HG02943 (cell line): ENCODE data around the gene TRAPPC8.
"Not testable (repeated sequence)": the region's sequence is repeated elsewhere in the genome, so short reads cannot be mapped to it uniquely, and the experiment has no call there.

Experiments used
- ATAC-seq: cut with Tn5 transposase; IDR thresholded peaks from one replicate; pipeline ENCODE4 v1.9.1; 2021; ENCODE audit warnings: mild to moderate bottlenecking, low read depth, moderate library complexity; ENCODE audit not compliant: unreplicated experiment

The TRAPPC8 gene

DNA sequence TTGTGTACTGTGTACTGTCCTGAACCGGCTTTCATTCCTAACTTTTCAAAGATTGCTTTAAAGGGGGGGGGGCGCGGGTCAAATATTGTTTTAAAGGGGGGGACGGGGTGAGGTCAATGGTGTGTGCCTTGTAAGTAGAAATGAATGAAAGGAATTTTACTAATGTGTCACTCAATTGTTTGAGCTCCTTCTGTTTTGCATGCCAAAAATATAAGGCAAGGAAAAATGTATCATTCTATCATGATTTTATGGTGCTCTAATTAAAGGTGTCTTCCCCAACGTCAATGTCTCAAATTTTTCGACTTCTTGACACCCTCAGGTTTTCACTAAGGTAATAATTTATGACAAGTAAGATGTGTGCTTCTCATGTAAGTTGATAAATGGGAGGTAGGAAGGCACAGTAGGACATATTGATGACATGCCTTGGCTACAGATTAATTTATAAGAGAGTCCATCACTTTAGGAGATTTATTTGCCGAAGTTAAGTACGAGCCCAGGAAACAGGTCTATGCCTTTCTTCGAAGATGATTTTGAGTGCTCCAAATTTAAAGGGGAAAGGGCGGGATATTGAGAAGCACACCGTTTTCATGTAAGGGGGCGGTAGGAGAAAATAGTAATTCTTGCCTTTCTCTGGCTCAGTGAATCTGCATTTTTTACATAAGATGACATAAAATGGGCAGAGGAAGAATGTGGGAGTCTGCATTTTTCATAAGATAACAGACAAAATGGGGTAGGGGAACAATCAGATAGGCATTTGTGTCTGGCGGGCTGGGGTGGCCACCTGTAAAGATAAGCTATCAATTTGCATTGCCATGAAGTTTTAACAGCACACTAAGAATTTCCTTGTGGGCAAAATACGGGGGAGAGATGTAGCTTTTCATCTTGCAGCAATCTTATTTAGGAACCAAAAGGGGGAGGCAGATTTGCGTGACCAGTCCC is 1.2 kb upstream of the TRAPPC8 start:
- ATAC-seq: no peak

DNA sequence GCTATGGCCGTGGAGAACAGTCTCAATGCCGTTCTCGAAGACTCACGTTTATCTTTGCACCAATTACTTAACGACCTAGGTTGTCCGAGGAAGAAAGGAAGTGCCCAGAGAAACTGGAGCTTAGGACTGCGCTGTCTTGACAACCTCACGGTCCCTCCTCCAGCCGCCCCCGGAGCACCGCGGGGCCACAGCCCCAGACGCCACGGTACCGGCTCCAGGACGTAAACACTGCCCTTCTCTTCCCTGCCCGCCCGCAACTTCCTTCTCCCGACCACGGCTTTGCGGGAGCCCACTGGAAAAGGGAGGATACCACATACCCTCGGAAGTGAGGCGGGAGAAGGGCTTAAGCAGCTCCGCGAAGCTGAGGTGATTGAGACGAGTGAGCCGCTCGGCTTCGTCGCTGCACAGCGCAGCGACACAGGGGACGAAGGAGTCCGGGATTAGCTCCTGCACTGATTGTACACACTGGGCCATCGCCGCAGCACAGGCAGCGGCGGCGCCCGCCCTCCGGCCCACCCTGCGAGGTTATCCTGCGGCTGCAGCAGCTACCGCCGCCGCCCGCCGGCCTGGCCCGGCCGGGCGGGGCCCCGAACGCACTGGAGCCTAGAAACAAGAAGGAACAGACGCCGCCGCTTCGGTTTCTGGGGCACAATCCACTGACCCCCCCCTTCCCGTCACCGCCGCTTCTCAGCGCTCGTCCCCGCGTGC is 483 bp downstream of the TRAPPC8 start:
- peak; percentile 36 for ATAC-seq

DNA sequence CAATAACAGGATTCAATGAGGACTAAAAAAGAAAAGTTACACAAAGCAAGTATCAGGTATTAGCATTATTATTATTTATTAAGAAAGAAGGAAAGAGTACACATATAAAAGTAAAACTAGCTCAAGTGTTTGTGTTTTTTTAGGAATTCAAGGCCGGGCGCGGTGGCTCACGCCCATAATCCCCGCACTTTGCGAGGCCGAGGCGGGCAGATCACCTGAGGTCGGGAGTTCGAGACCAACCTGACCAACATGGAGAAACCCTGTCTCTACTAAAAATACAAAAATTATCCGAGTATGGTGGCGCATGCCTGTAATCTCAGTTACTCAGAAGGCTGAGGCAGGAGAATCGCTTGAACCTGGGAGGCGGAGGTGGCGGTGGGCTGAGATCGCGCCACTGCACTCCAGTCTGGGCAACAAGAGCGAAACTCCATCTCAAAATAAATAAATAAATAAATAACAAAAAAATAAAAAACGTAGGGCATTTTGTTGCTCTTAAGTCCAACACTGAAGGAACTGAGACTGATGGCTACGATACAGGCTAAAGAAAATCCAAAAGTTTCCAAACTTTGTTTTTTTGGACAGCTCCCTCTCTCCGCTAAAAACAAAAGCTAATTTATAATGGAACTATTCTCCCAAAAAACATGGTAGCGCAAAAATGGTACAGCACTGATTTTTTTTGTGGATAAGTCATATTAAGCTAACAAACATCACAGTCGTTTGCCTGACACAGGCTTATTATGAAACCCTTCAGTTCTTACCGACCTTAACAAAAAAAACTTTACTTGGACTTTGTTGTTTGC is 1.7 kb downstream of the TRAPPC8 start:
- ATAC-seq: no peak

DNA sequence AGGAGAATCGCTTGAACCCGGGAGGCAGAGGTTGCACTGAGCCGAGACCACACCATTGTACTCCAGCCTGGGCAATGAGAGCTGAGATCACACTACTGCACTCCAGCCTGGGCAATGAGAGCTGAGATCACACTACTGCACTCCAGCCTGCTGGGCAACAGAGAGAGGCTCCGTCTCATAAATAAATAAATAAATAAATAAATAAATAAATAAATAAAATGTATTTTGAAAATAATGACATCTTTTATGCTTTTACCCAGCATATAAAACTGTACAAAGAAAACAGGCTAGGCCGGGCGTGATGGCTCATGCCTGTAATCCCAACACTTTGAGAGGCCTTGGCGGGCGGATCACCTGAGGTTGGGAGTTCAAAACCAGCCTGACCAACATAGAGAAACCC is 8.2 kb downstream of the TRAPPC8 start:
- ATAC-seq: not testable (repeated sequence)

DNA sequence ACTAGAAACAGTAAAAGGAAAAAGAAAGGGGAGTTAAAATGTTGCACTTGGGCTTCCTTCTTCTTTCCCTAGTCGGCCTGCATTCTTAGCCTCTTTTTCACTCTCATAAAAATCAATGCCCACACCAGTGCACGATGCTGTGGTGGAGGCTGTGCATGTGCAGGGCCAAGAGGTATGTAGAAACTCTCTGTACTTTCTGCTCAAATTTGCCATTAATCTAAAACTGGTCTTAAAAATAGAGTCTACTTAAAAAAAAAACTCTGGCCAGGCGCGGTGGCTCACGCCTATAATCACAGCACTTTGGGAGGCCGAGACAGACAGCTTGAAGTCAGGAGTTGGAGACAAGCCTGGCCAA is 11.1 kb downstream of the TRAPPC8 start:
- ATAC-seq: no peak

DNA sequence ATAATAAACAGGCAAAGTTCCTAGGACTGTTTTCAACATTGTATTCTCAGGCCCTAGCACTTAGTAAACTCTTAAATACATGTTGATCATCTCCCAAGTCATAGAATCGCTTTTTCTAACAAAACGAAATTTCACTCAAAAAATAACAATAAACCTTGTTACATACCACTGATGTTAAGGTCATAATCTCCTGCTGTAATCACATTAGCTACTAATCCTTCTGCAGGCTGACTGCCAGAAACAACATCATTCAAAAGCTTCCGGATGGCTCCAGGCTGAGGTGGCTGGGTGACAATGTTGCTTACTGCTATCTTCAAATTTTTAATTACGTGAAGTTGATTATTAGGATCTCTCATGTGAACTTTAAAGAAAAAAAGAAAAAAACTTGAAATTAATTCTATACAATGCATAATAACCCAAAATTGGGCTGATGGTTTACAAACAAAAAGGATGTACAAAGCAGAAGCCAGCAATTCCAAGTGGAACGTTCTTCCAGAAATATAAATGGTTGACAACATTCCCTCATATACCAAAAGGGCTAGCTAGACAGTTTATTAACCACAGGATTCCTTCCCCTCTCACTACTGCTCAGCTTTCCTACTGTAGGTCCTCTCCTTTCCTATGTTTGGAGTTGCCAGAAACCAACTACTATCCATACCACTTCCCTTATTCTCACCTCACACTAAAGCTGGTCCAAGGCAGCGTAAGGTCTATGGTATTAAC is 11.6 kb downstream of the TRAPPC8 start:
- ATAC-seq: no peak

DNA sequence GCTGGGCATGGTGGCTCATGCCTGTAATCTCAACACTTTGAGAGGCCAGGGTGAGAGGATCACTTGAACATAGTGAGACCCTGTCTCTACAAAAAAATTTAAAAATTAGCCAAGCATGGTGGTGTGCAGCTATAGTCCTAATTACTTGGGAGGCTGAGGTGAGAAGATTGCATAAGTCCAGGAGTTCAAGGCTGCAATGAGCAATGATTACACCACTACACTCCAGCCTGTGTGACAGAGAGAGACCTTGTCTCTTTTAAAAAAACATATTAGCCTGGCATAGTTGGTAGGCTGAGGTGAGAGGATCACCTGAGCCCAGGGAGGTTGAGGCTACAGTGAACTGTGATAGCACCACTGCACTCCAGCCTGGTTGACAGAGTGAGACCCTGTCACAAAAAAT is 13.7 kb downstream of the TRAPPC8 start:
- ATAC-seq: no peak

DNA sequence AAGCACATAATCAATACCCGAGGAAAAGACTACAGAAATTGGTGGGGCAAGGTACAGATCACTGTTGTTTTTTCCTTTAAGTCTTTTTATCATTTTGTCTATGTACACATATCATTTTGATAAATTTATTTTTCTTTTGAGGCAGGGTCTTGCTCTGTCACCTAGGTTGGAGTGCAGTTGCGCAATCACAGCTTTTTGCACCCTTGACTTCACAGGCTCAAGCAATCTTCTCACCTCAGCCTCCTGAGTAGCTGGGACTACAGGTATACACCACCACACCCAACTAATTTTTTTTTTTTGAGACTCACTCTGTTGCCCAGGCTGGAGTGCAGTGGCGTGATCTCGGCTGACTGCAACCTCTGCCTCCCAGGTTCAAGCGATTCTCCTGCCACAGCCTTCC is 15.9 kb downstream of the TRAPPC8 start:
- ATAC-seq: not testable (repeated sequence)

DNA sequence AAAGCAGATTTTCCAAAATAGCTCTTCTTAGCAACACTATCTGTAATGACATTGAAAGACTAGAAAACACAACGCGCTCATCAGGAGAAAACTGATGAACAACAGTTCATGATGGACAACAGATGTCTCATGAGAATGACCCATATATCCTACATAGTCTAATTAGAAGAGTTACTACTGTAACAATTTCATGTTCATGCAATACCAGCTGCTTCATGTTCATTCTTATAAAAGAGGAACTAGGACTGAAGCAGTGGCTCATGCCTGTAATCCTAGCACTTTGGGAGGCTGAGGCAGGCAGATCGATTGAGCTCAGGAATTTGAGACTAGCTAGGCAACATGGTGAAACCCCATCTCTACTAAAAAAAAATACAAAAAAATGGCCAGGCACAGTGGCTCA is 22.7 kb downstream of the TRAPPC8 start:
- ATAC-seq: no peak

DNA sequence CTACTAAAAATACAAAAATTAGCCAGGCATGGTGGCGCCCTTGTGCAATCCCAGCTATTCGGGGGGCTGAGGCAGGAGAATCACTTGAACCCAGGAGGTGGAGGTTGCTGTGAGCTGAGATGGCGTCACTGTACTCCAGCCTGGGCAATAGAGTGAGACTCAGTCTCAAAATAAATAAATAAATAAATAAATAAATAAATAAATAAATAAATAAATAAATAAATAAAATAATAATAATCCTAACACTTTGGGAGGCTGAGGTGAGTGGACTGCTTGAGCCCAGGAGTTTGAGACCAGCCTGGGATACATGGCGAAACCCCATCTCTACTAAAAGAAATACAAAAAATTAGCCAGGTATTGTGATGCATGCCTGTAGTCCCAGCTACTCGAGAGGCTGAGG is 23.6 kb downstream of the TRAPPC8 start:
- not testable (repeated sequence) for ATAC-seq

DNA sequence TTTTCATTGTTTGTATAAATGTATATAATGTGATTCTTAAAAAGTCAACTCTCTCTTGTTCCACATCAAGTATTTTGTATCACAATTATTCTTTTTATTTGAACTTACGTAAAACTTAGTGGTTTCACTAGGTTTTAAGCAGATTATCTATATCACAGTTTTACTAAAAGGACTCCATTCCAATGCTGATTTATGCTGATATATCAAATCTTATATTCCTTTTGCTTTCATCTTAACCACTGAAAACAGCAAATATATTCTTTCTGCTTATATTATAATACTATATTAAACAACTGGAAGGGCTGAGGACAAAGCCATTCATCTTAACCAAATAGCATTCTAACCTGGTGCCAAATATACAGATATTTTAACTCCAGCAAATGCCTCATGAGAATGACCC is 24.2 kb downstream of the TRAPPC8 start:
- ATAC-seq: no peak

DNA sequence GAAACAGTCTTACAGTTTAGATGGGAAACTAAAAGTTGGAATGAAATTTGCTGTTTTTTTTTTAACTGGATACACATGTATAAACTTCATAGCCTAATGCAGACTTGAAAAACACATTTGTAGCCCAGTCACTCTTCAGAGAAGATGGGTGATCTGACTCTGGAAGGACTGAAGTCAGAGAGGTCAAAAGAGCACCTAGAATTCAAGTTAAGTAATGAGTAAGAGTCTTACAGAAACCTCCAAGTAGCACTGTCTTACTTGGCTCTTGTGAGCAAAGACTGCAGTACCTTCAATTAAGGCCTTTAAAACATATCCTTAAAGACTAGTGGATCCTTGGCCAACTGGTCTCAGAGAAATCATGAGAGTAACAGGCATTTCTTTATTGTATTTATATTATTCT is 41.9 kb downstream of the TRAPPC8 start:
- no peak for ATAC-seq

DNA sequence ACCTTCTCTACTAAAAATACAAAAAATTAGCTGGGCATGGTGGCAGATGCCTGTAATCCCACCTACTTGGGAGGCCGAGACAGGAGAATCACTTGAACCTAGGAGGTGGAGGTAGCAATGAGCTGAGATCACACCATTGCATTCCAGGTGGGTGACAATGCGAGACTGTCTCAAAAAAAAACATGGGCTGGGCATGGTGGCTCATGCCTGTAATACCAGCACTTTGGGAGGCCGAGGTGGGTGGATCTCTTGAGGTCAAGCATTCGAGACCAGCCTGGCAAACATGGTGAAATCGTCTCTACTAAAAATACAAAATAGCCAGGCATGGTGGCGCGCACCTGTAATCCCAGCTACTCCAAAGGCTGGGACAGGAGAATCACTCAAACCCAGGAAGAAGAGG is 43.2 kb downstream of the TRAPPC8 start:
- ATAC-seq: not testable (repeated sequence)

DNA sequence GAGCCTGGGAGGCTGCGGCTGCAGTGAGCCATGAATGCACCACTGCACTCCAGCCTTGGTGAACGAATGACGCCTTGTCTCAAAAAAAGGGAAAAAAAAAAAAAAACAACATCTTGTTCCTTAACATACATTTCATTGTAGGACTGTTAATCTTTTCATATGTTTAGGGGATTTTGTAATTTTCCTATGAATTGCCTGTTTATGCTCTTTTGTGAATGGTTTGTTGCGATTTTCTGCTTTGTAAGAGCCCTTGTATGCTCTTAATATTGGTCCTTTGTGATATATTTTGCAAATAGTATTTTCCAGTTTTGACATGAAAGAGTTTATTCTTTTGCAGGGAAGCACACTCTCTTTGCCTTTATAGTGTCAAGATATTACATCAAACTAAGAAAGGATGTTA is 50.0 kb downstream of the TRAPPC8 start:
- ATAC-seq: no peak

DNA sequence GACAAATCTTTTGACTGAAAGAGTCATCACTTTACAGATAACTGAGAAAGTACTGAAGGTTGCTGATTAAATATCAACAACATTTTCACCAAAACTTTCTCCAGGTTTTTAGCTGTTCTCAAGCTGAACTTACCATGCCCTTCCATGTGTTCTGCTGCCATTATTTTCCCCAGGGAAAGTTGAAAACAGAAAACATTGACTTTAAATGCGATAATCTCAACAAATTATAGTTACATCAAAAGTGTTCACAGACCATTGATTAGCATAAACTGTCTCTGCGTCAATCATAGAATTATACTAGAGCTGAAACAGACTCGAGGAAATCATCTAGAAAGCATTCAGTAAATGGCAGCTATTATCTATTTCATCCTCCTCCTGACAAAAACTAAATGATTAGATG is 51.4 kb downstream of the TRAPPC8 start:
- ATAC-seq: no peak

DNA sequence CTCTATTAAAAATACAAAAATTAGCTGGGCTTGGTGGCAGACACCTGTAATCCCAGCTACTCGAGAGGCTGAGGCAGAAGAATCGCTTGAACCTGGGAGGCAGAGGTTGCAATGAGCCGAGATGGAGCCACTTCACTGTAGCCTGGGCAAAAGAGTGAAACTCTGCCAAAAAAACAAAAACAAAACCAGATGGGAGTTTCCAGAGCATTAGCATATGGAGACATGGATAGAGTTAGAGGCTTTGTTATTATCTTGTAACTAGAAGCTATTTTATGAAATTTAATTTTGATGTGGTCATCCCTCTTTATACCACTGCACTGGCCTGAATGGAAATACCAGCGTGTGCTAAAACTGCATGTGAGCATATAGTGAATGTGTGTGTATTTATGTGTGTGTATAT is 58.9 kb downstream of the TRAPPC8 start:
- ATAC-seq: no peak

DNA sequence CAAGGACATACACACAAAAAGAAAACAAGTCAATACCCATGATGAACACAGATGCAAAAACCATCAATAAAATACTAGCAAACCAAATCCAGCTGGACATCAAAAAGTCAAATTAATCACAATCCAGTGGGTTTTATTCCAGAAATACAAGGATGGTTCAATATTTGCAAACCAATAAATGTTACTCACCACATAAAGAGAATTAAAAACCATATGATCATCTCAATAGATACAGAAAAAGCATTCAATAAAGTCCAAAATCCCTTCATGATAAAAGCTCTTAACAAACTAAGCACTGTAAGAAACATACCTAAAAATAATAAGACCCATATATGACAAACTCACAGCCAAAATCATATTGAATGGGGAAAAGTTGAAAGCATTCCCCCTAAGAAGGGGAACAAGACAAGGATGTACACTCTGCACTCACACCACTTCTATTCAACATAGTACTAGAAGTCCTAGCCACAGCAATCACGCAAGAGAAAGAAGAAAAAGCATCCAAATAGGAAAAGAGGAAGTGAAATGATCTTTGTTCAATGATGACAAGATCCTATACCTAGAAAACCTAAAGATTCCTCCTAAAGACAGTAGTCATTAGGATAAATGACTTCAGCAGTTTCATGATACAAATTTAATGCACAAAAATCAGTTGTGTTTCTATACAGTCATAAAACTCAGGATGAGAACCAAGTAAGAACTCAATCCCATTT is 62.6 kb downstream of the TRAPPC8 start:
- no peak for ATAC-seq

DNA sequence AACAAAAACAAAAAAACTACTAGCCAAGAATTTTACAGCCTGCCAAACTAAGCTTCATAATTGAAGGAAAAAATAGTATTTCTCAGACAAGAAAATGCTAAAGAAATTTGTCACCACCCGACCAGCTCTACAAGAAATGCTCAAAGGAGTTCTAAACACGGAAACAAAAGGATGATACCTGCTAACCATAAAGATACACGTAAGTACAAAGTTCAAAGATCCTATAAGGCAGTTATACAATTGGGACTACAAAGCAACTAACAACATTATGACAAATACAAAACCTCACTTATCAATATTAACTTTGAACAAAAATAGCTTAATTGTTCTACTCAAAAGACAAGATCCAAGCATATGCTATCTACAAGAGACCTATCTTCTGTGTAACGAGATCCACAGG is 64.6 kb downstream of the TRAPPC8 start:
- no peak for ATAC-seq

DNA sequence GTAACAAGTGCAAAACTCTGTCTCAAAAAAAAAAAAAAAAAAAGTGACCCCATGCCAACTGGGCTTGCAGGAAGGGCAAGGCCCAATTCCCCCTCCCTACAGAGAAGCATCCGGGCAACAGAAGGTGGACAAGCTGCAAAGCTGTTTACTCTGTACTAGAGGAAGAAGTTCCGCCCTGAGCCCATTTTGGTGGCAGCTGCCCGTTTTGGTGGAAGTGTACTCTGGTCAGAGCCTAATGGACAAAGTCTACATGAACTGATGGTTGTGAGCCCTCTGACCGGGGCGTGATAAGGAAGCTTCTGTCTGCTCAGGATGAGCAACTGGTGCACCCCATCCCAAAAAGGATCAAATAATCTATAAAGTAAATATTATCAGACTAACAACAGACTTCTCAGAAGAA is 65.0 kb downstream of the TRAPPC8 start:
- no peak for ATAC-seq

DNA sequence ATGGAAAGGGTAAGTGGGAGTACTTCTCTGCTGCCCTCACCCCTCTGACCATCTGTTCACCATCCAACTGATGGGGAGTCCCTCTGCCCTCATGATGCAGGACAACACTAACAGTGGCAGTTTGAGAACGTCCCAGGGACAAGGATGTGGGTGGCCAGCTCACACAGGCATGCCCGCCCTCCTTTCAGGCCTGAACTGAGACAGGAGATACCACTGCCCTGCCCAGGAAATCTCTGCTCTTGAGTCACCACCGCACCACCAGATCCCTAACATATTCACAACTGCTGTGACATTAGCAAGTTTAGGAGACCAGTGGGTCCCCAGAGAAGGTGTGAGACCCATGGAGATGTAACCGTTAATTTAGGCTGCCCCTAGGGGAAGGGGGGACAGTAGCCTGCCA is 66.2 kb downstream of the TRAPPC8 start:
- no peak for ATAC-seq
